HepG2 (cell line): ENCODE data around the gene PXK. TPM values are rescaled to one million over a fixed set of nuclear protein-coding genes. Genes with fewer than 3 reads are reported as not detected.
A peak's percentile ranks its signal among the peaks of the same experiment; 100 is the strongest.

ENCODE experiments used
- ATAC-seq: fragments of 200-7000 bp; cut with Tn5 transposase; 3 replicates; pipeline ENCODE4 v1.9.1; 2020; ENCODE audit warnings: mild to moderate bottlenecking, moderate library complexity
- BruUV-seq: library from RNA; stranded (reverse); fragments of 400-500 nt; replicated peaks from 2 replicates; lab custom pipeline; 2021; lab: Mats Ljungman, UMichigan
- CTCF ChIA-PET: fragments of 300-600 bp; formaldehyde crosslinking; extraction: SDS; loops from one replicate; lab custom pipeline; 2021; ENCODE audit warnings: low total read pairs, inconsistent platforms, low intra/inter-chr PET ratio; lab: Yijun Ruan, JAX
- POLR2A ChIA-PET: fragments of 350-600 bp; sonication (Branson Sonifier 250); formaldehyde crosslinking; loops from one replicate; lab custom pipeline; 2020; ENCODE audit warnings: antibody characterized with exemption, inconsistent platforms; lab: Yijun Ruan, JAX
- DNase-seq: peaks from one replicate; pipeline ENCODE4 v3.0.0-alpha.2; 2015; ENCODE audit warnings: low spot score
- FAIRE-seq: peaks from 3 replicates; lab custom pipeline; 2011; peaks lifted over from hg19 to GRCh38; lab: Jason Lieb, UNC
- H2AFZ ChIP-seq: one replicate; pipeline ENCODE4 v1.6.1; 2011; ENCODE audit warnings: low read length, inconsistent platforms
- H3K27ac ChIP-seq: fragments of 300-600 bp; 3 replicates; pipeline ENCODE4 v1.8.0; 2011; ENCODE audit warnings: mixed run types, mild to moderate bottlenecking, mixed read lengths, low read length, inconsistent platforms; ENCODE audit not compliant: insufficient read depth; ENCODE audit errors: extremely low read length
- H3K27me3 ChIP-seq, 2 experiments: fragments of 200-600 bp in 1 of 2; 2 replicates in 1 of 2; 3 replicates in 1 of 2; pipeline versions ENCODE4 v1.6.0 to v1.8.0; 2011; ENCODE audit warnings: low read length in 2 of 2, mild to moderate bottlenecking in 2 of 2, moderate library complexity in 2 of 2, inconsistent platforms in 1 of 2; ENCODE audit not compliant: insufficient read depth in 2 of 2, control insufficient read depth in 1 of 2
- H3K36me3 ChIP-seq, 2 experiments: fragments of 200-600 bp in 1 of 2; replicated peaks in 1 of 2; 2 replicates in 1 of 2; 3 replicates in 1 of 2; pipeline versions ENCODE4 v1.5.1 to v1.8.0; 2011; ENCODE audit warnings: low read length in 2 of 2, inconsistent platforms in 1 of 2; ENCODE audit not compliant: insufficient read depth in 2 of 2, control insufficient read depth in 1 of 2
- H3K4me1 ChIP-seq: 2 replicates; pipeline ENCODE4 v1.5.1; 2012; ENCODE audit warnings: low read length, inconsistent platforms; ENCODE audit not compliant: insufficient read depth
- H3K4me2 ChIP-seq: 2 replicates; pipeline ENCODE4 v1.6.0; 2011; ENCODE audit warnings: low read depth, low read length, inconsistent platforms
- H3K4me3 ChIP-seq, 3 experiments: fragments of 200-600 bp in 1 of 3; sonication (generic), shearing (Covaris generic) in 1 of 3; replicated peaks in 1 of 3; 2 replicates each; pipeline ENCODE4 v1.5.1; 2011 to 2016; ENCODE audit warnings: low read length in 3 of 3, inconsistent platforms in 2 of 3, low read depth in 2 of 3, mild to moderate bottlenecking in 2 of 3, control low read depth in 1 of 3, mixed read lengths in 1 of 3; ENCODE audit not compliant: insufficient read depth in 1 of 3
- H3K79me2 ChIP-seq: one replicate; pipeline ENCODE4 v1.6.1; 2011; ENCODE audit warnings: low read length, inconsistent platforms; ENCODE audit not compliant: insufficient read depth
- H3K9ac ChIP-seq: 2 replicates; pipeline ENCODE4 v1.6.0; 2011; ENCODE audit warnings: mild to moderate bottlenecking, low read depth, low read length, inconsistent platforms; ENCODE audit not compliant: insufficient read depth
- H3K9me3 ChIP-seq: 2 replicates; pipeline ENCODE4 v1.5.1; 2012; ENCODE audit warnings: mild to moderate bottlenecking, low read length
- H4K20me1 ChIP-seq: 2 replicates; pipeline ENCODE4 v1.6.0; 2011; ENCODE audit warnings: inconsistent platforms, mild to moderate bottlenecking, low read length, moderate library complexity; ENCODE audit not compliant: insufficient read depth
- DMAP1 ChIP-seq: IDR thresholded peaks from 2 replicates; pipeline ENCODE4 v1.6.1; 2016
- DR1 ChIP-seq: sonication (generic); formaldehyde crosslinking; IDR thresholded peaks from 2 replicates; pipeline ENCODE4 v1.8.0; 2021; ENCODE audit warnings: mild to moderate bottlenecking, missing genetic modification reagents, inconsistent platforms
- MAZ ChIP-seq, 2 experiments: sonication (generic) in 1 of 2; formaldehyde crosslinking in 1 of 2; IDR thresholded peaks; 2 replicates each; pipeline versions ENCODE4 v1.5.0 to v1.6.1; 2012 to 2020; ENCODE audit warnings: low read depth in 2 of 2, mild to moderate bottlenecking in 2 of 2, borderline replicate concordance in 1 of 2, improper control_type of control experiment in 1 of 2, low read length in 1 of 2, missing genetic modification reagents in 1 of 2, moderate library complexity in 1 of 2
- NONO ChIP-seq, 2 experiments: fragments of 450-650 bp in 1 of 2; sonication (generic) in 1 of 2; formaldehyde crosslinking in 1 of 2; IDR thresholded peaks in 1 of 2; conservative IDR thresholded peaks in 1 of 2; 2 replicates each; pipeline versions ENCODE4 v1.6.1 to v1.8.0; 2017 to 2022; ENCODE audit warnings: mild to moderate bottlenecking in 1 of 2, missing genetic modification reagents in 1 of 2, moderate library complexity in 1 of 2
- ZFP41 ChIP-seq: sonication (generic); formaldehyde crosslinking; IDR thresholded peaks from 2 replicates; pipeline ENCODE4 v1.4.0; 2020; ENCODE audit warnings: mild to moderate bottlenecking, missing genetic modification reagents, borderline replicate concordance
- ZNF121 ChIP-seq: sonication (generic); formaldehyde crosslinking; IDR thresholded peaks from 2 replicates; pipeline ENCODE4 v1.5.0; 2020; ENCODE audit warnings: mild to moderate bottlenecking, missing genetic modification reagents
- ZNF160 ChIP-seq: sonication (generic); formaldehyde crosslinking; IDR thresholded peaks from 2 replicates; pipeline ENCODE4 v1.8.0; 2022; ENCODE audit warnings: mild to moderate bottlenecking, inconsistent platforms, missing genetic modification reagents
- ZNF205 ChIP-seq: IDR thresholded peaks from 2 replicates; pipeline ENCODE4 v1.6.1; 2018; ENCODE audit warnings: missing biosample characterization, missing genetic modification reagents
- ZNF556 ChIP-seq: sonication (generic); formaldehyde crosslinking; IDR thresholded peaks from 2 replicates; pipeline ENCODE4 v1.4.0; 2020; ENCODE audit warnings: mild to moderate bottlenecking, missing genetic modification reagents, borderline replicate concordance
- ZNF747 ChIP-seq: sonication (generic); formaldehyde crosslinking; IDR thresholded peaks from 2 replicates; pipeline ENCODE4 v1.8.1; 2023; ENCODE audit warnings: missing genetic modification reagents, mild to moderate bottlenecking, borderline replicate concordance
- WGBS: methylation state at CpG from one replicate; pipeline ENCODE4 v1.1.6; 2017; ENCODE audit warnings: low lambda C conversion rate; 5-methylcytosine and 5-hydroxymethylcytosine counted together
- in situ Hi-C: cut with HindIII; loops from 2 replicates; pipeline ENCODE4 v1.10.0; 2017; ENCODE audit warnings: low pct_unique_long_range_greater_than_20kb; ENCODE audit not compliant: extremely low pct_ligation_motif_present
- intact Hi-C: fragments of 100-400 bp; cut with micrococcal nuclease; formaldehyde crosslinking; loops from one replicate; pipeline ENCODE4 v1.10.0; 2022; ENCODE audit not compliant: unreplicated experiment
- polyA plus RNA-seq, 8 experiments: library from polyadenylated mRNA; depleted of rRNA in 3 of 8; stranded (reverse) in 7 of 8; unstranded in 1 of 8; fragments of >200 nt; fragmentation: Illumina TruSeq in 4 of 8; extraction: Trizol in 4 of 8; gene quantifications; 2 replicates each; pipeline versions ENCODE4 v1.2.1 to v1.2.3, GENCODE V29; 2011 to 2016; ENCODE audit warnings: low read depth in 4 of 8, missing spikeins in 1 of 8, mixed read lengths in 1 of 8; ENCODE audit not compliant: insufficient read depth in 1 of 8
- total RNA-seq, 5 experiments: library from RNA; depleted of rRNA; stranded (reverse); fragments of >200 nt; fragmentation: Illumina TruSeq; extraction: Trizol; gene quantifications; 2 replicates each; pipeline ENCODE4 v1.2.3, GENCODE V29; 2016; ENCODE audit warnings: low read depth in 1 of 5
- TF ChIP-seq, protein P1 (sequence below): IDR thresholded peaks from 2 replicates; pipeline ENCODE4 v1.4.0; 2020; ENCODE audit warnings: mild to moderate bottlenecking, missing genetic modification reagents

The PXK gene
- total and polyA plus RNA-seq, 2 of the 13 experiments (the other 11 are each of a cell fraction or from before 2014, with no cell fraction given) = 6.4 to 18.6 TPM

DNA sequence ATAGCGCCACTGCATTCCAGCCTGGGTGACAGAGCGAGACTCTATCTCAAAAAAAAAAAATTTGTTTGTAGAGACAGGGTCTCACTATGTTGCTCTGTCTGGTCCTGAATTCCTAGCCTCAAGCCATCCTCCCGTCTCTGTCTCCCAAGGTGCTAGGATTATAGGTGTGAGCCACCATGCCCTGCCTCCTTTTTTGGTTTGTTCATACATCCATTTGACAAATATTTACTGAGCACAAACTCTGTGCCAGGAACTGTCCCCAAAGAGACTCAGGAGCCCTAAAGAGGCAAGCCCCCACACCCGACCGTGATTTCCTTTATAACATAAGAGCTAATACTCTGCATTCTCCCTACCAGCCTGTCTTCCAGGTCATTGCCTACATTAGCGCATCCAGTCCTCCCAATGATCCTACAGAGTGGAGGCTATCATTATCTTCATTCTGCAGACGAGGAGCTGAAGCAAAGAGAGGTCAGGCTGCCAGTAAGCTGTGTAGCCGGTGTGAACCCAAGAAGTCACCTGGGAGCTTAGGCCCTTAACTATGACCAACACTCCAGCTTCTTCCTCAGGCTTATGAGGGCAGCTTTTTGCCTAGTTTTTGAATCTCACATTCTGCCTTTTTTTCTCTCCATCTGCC lies 6.3 kb upstream of the PXK start:
- ChIA-PET POLR2A (interaction anchor here (3.6 kb wide), 1 partner anchor 20 kb away, joined by 18 read pairs; the partner anchor contains the start of genes HTD2 and RPP14), CTCF (no interaction called here)
- no TSS peak for BruUV-seq
- Histone ChIP-seq H3K4me3 (no peak overlapping the region), H3K4me2 (peak overlapping the region; percentile 27; the same call in 1 of the 2 replicates), H3K9ac (no peak overlapping the region), H4K20me1 (no peaks in the 10 kb centered on the region), H3K79me2 (no peaks in the 10 kb centered on the region), H3K9me3 (no peaks in the 10 kb centered on the region), H3K27ac (no peak overlapping the region), H3K4me1 (peaks cover 66% of the 10 kb centered on the region), H3K36me3 (no peaks in the 10 kb centered on the region), H3K27me3 (no peaks in the 10 kb centered on the region), H2AFZ (no peak overlapping the region)
- TF ChIP-seq ZNF160 (no peak), DR1 (CRISPR knock-in tag) (no peak), NONO (IDR thresholded peaks at IDR 0.05) (no peak), NONO (CRISPR knock-in tag; conservative IDR thresholded peaks at IDR 0.05) (no peak), MAZ (IDR thresholded peaks at IDR 0.05; ENCODE audit: borderline replicate concordance, low read depth, low read length) (no peak), MAZ (CRISPR knock-in tag; IDR thresholded peaks at IDR 0.05; ENCODE audit: low read depth) (no peak), DMAP1 (CRISPR knock-in tag) (no peak), ZNF205 (peak; percentile 63; the same call in 1 of the 2 replicates), ZFP41 (CRISPR knock-in tag) (no peak), ZNF121 (CRISPR knock-in tag) (peak; percentile 81; the same call in 1 of the 2 replicates), ZNF556 (no peak), ZNF747 (CRISPR knock-in tag) (no peak)
- TF ChIP-seq, protein P1, sequence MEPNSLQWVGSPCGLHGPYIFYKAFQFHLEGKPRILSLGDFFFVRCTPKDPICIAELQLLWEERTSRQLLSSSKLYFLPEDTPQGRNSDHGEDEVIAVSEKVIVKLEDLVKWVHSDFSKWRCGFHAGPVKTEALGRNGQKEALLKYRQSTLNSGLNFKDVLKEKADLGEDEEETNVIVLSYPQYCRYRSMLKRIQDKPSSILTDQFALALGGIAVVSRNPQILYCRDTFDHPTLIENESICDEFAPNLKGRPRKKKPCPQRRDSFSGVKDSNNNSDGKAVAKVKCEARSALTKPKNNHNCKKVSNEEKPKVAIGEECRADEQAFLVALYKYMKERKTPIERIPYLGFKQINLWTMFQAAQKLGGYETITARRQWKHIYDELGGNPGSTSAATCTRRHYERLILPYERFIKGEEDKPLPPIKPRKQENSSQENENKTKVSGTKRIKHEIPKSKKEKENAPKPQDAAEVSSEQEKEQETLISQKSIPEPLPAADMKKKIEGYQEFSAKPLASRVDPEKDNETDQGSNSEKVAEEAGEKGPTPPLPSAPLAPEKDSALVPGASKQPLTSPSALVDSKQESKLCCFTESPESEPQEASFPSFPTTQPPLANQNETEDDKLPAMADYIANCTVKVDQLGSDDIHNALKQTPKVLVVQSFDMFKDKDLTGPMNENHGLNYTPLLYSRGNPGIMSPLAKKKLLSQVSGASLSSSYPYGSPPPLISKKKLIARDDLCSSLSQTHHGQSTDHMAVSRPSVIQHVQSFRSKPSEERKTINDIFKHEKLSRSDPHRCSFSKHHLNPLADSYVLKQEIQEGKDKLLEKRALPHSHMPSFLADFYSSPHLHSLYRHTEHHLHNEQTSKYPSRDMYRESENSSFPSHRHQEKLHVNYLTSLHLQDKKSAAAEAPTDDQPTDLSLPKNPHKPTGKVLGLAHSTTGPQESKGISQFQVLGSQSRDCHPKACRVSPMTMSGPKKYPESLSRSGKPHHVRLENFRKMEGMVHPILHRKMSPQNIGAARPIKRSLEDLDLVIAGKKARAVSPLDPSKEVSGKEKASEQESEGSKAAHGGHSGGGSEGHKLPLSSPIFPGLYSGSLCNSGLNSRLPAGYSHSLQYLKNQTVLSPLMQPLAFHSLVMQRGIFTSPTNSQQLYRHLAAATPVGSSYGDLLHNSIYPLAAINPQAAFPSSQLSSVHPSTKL (CRISPR knock-in tag) = no peak
- DNase-seq = no peak
- in situ Hi-C loops = loop anchor here (10.0 kb wide), 1 partner anchor 208 kb away; the partner anchor contains the start of gene ACOX2
- 45% methylated on average over 8 of the region's 8 CpGs for WGBS
- intact Hi-C loops = no loop called here
- no peak for FAIRE-seq
- ATAC-seq = no peak; the same call in 1 of the 3 replicates
